DMS114 treated with DMSO at 0.1 percent for 48 hours (cell line): ENCODE measurements around the gene STX8.
"Not testable (repeated sequence)": the region's sequence is repeated elsewhere in the genome, so short reads cannot be mapped to it uniquely, and the experiment has no call there.

ENCODE experiments used
- DNase-seq: peaks from one replicate; lab custom pipeline; 2025; ENCODE audit not compliant: unreplicated experiment; lab: John Stamatoyannopoulos, UW

The STX8 gene

GRCh38 chr17:9355231-9355630 is 220.4 kb downstream of the STX8 start:
- not testable (repeated sequence) for DNase-seq

DNA sequence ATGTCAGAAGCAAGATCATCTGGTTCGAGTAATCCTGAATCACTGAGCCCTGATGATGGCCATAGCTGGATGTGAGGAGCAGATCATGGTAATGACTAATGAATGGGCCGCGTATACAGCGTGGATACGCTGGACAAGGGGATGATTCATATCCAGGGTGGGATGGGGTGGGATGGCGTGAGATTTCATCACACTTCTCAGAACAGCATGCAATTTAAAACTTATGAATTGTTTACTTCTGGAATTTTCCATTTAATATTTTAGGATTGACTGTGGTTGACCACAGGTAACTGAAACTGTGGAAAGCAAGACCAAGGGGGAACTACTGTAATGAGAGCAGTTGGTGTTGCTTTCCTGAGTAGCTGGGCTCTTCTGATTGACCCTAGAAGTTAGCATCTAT is 225.5 kb downstream of the STX8 start:
- DNase-seq, result no peak

DNA sequence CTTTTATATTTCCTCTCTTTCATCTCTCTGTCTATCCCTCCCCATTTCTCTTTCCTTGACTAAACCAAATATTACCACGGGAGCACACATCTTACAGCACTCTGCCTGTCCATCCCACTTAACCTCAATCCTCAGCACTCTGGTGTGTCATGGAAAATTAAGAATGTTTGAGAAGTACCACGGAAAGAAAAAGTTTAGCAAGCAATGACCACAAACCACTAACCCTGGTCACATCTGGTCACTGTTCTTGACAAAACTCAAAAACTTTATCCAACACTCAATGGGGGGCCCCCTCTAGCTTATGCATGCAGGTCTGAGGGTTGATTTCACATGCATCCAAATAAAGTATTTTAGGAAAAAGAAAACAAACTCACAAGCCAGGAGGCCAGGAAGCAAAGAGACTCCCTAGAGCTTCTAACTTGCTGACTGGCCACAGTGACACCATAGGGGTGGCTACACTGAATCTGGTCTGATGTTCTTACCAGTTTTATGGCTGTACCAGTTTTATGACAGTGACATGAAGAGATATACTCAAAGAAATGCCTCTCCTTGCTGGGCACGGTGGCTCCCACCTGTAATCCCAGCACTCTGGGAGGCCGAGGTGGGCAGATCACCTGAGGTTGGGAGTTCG is 229.2 kb downstream of the STX8 start:
- no peak for DNase-seq

- DNase-seq, result no peak
These were observed 232.1 kb downstream of the STX8 start for GRCh38 chr17:9343516-9343915.

DNA sequence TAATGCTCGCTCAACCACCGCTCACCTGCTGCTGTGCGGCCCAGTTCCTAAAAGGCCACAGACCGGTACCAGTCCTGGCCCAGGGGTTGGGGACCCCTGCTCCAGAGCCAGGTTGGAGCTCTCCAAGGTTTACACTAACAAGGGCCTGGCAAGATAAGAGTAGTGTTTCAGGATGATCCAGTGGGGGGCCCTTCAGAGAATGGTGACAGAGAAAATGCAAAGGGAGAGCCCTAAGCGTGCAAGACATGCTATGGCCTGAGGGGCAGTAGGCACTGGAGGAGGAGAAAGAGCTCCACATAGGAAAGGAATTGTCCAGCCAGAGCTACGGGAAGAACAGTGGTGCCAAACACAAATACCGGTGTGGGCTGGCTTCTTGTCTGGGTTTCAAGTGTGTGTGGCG is 233.4 kb downstream of the STX8 start:
- DNase-seq, result no peak

- no peak for DNase-seq
These were observed 235.7 kb downstream of the STX8 start for GRCh38 chr17:9339958-9340357.

DNA sequence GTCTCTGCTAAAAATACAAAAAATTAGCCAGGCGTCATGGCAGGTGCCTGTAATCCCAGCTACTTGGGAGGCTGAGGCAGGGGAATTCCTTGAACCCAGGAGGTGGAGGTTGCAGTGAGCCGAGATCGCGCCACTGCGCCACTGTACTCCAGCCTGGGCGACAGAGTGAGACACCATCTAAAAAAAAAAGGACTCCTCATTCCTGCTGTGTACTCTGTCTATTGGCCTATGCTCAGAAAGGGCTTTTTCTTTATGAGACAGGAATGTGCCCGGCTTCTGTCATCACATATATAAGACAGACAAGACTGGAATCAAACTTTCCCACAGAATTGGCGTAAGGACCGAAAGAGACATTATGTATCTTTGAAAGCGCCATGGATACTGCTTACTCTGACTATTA is 236.1 kb downstream of the STX8 start:
- DNase-seq, result not testable (repeated sequence)

GRCh38 chr17:9336817-9337216 is 238.8 kb downstream of the STX8 start:
- no peak for DNase-seq

GRCh38 chr17:9334536-9335446 is 240.8 kb downstream of the STX8 start:
- DNase-seq, result no peak

GRCh38 chr17:9332132-9332494 is 243.5 kb downstream of the STX8 start:
- no peak for DNase-seq

GRCh38 chr17:9331279-9332131 is 244.1 kb downstream of the STX8 start:
- no peak for DNase-seq

- DNase-seq, result no peak
These were observed 244.9 kb downstream of the STX8 start for GRCh38 chr17:9330611-9331271.

GRCh38 chr17:9330141-9330540 is 245.5 kb downstream of the STX8 start:
- DNase-seq, result no peak

DNA sequence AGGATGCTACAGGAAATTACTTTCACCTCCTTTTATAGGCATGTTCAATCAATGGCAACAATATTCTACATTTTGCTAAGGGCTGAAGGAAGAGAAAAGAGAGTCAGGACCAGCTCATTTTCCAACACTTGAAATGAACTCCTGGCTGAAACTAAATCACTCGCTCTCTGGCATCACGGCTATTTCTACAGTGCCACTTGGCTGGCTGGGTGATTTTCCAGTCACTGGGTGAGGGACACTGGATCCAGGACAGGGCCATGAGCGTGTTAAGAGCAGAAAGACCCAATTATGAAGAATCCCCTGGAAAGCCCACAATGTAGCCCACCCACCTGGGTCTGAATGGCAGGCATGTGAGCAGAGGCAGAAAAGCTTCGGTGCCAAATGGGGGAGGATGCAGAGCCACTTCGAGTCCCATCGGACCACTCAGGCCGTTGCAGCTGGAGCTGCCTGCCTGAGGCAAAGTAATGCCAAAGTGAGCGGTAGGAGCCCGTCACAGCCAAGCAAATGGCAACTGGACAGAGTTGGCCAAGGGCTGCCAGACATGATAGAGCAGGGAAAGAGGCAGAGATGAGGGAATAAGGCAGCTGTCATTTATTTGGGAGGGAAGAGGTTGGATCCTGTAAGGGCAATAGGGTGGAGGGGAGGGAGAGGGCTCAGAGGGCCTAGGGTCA is 246.2 kb downstream of the STX8 start:
- DNase-seq, result no peak

- no peak for DNase-seq
These were observed 250.8 kb downstream of the STX8 start for GRCh38 chr17:9324864-9325263.

DNA sequence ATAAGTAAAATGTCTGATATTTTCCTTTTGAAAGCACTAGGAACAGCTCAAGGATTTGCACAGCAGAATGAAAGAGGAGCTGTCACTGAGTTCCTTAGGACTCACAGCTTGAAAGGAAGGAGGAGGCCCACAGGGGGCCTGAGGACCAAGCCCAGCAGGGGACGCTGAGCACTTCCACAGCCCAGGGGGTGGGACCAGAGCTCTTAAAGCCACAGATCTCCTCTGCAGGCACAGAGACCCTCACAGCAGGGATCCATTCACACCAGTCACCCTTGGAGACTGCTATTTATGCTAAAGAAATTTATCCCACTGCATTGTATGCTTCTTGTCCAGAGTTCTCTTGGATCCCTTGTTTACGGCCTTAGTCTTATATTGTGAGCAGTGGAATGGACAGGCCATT is 253.3 kb downstream of the STX8 start:
- DNase-seq, result no peak

- no peak for DNase-seq
These were observed 253.7 kb downstream of the STX8 start for GRCh38 chr17:9321890-9322289.

DNA sequence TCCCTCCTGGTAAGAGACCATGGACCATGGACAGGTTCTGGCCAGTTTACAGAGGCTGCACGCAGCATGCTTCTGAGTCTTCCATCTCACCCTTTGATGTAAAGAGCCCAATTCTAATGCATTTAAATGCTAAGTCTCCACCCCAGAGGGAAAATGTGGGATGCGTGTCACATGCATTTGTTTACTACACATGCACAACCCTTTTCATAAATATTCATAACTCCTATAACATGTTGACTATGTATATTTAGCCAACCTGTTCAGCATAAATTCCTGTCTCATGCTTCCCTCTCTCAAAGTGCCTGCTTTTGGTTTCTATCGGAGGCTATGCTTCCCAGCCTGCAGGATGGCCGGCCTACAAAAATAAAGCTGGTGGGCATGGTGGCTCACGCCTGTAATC is 260.3 kb downstream of the STX8 start:
- DNase-seq, result no peak

GRCh38 chr17:9313346-9313745 is 262.3 kb downstream of the STX8 start:
- no peak for DNase-seq

- no peak for DNase-seq
These were observed 266.4 kb downstream of the STX8 start for GRCh38 chr17:9309216-9309615.

GRCh38 chr17:9308069-9308468 is 267.6 kb downstream of the STX8 start:
- DNase-seq, result no peak
